ENCODE data around the gene B3GALNT1.
"Not testable (repeated sequence)": the region's sequence is repeated elsewhere in the genome, so short reads cannot be mapped to it uniquely, and the experiment has no call there.

The B3GALNT1 gene

DNA sequence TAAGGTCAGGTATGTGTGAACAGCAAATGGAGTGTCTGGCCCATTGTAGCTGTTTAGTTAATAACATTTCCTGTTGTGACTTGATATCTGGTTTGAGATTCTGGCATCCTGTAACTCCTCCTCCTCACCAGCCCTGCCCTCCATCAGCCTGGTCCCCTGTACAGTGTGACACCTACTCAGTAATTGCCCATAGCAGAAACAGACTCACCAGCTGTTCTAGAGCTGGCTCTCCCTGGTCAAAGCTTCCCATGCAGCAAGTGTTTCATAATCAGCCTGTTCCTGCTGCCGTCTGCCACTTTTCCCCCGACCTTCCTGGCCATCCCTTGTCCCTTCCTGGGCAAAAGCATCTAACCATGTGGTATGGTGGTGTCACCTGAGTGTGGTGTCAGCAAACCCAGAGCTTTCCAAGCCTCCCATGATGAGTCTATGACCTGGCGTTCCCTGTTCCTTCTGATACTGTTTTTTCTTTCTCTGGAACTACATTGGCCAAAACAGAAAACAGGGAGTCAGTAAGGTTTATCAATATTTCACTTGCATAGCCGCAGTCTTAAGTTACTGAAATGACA, 55.4 kb downstream of the B3GALNT1 start:
- Histone ChIP-seq H3K27me3 (ENCODE audit: control insufficient read depth, insufficient read depth, low read length) (no peaks in the 10 kb centered on the region), H3K27ac (ENCODE audit: low read length) (no peak overlapping the region), H3K9ac (ENCODE audit: low read length) (no peak overlapping the region), H3K4me3 (ENCODE audit: low read length) (no peak overlapping the region), H3K4me1 (ENCODE audit: control insufficient read depth, low read depth, low read length) (no peaks in the 10 kb centered on the region), H3K9me3 (ENCODE audit: control insufficient read depth, low read depth, low read length) (no peaks in the 10 kb centered on the region), H3K36me3 (ENCODE audit: control insufficient read depth, low read depth, low read length) (no peaks in the 10 kb centered on the region)

- H3K27ac ChIP-seq (ENCODE audit: low read length) = no peak overlapping the region
- H3K4me1 ChIP-seq (ENCODE audit: control insufficient read depth, low read depth, low read length) = no peaks in the 10 kb centered on the region
- no peaks in the 10 kb centered on the region for H3K9me3 ChIP-seq (ENCODE audit: control insufficient read depth, low read depth, low read length)
- no peak overlapping the region for H3K4me3 ChIP-seq (ENCODE audit: low read length)
- no peaks in the 10 kb centered on the region for H3K36me3 ChIP-seq (ENCODE audit: control insufficient read depth, low read depth, low read length)
- H3K9ac ChIP-seq (ENCODE audit: low read length) = no peak overlapping the region
- H3K27me3 ChIP-seq (ENCODE audit: control insufficient read depth, insufficient read depth, low read length) = no peaks in the 10 kb centered on the region
These were observed 61.7 kb downstream of the B3GALNT1 start for GRCh38 chr3:161043336-161044035.

- Histone ChIP-seq H3K27me3 (ENCODE audit: control insufficient read depth, insufficient read depth, low read length) (no peaks in the 10 kb centered on the region), H3K9me3 (ENCODE audit: control insufficient read depth, low read depth, low read length) (no peaks in the 10 kb centered on the region), H3K27ac (ENCODE audit: low read length) (no peak overlapping the region)
These were observed 63.1 kb downstream of the B3GALNT1 start for GRCh38 chr3:161042023-161042501.

DNA sequence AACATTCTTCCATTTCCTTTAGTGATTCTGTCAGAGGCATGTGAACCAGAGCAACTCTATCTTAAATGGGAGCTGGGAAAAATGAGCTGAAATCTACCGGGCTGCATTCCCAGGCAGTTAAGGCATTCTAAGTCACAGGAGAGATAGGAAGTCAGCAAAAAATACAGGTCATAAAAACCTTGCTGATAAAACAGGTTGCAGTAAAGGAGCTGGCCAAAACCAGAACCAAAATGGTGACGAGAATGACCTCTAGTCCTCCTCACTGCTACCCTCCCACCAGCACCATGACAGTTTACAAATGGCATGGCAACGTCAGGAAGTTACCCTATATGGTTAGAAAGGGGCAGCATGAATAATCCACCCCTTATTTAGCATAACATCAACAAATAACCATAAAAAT, 66.4 kb downstream of the B3GALNT1 start:
- Histone ChIP-seq H3K9ac (ENCODE audit: low read length) (no peak overlapping the region), H3K27me3 (ENCODE audit: control insufficient read depth, insufficient read depth, low read length) (no peaks in the 10 kb centered on the region), H3K27ac (ENCODE audit: low read length) (no peak overlapping the region), H3K9me3 (ENCODE audit: control insufficient read depth, low read depth, low read length) (no peaks in the 10 kb centered on the region), H3K36me3 (ENCODE audit: control insufficient read depth, low read depth, low read length) (no peaks in the 10 kb centered on the region), H3K4me1 (ENCODE audit: control insufficient read depth, low read depth, low read length) (no peaks in the 10 kb centered on the region), H3K4me3 (ENCODE audit: low read length) (no peak overlapping the region)

More at GRCh38 chr3:161042023-161042501, 63.1 kb downstream of the B3GALNT1 start:
- H3K4me1 ChIP-seq (ENCODE audit: control insufficient read depth, low read depth, low read length) = no peaks in the 10 kb centered on the region
- no peak overlapping the region for H3K9ac ChIP-seq (ENCODE audit: low read length)
- H3K4me3 ChIP-seq (ENCODE audit: low read length) = no peak overlapping the region
- H3K36me3 ChIP-seq (ENCODE audit: control insufficient read depth, low read depth, low read length) = no peaks in the 10 kb centered on the region

DNA sequence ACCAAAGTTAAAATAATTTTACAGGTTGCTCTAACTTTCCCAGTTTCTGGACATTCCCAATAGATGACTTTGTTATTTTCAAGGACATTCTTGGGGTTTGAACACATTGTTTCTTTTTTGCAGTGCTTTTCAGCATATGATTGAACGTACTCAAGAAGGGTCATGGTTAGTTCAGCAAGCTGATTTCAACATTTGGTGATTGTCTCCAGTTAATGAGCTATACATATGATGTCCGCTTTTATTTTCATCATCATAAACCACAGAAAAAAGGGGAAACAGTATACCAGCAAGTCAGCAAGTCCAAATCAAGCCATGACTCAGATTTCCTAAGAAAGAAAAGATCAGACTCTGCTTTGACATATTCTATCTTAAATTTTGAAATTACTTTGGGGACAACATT, 69.4 kb downstream of the B3GALNT1 start:
- no peaks in the 10 kb centered on the region for H3K9me3 ChIP-seq (ENCODE audit: control insufficient read depth, low read depth, low read length)
- H3K27ac ChIP-seq (ENCODE audit: low read length) = no peak overlapping the region
- H3K4me1 ChIP-seq (ENCODE audit: control insufficient read depth, low read depth, low read length) = no peaks in the 10 kb centered on the region
- H3K36me3 ChIP-seq (ENCODE audit: control insufficient read depth, low read depth, low read length) = no peaks in the 10 kb centered on the region
- no peak overlapping the region for H3K4me3 ChIP-seq (ENCODE audit: low read length)
- no peaks in the 10 kb centered on the region for H3K27me3 ChIP-seq (ENCODE audit: control insufficient read depth, insufficient read depth, low read length)
- H3K9ac ChIP-seq (ENCODE audit: low read length) = no peak overlapping the region

DNA sequence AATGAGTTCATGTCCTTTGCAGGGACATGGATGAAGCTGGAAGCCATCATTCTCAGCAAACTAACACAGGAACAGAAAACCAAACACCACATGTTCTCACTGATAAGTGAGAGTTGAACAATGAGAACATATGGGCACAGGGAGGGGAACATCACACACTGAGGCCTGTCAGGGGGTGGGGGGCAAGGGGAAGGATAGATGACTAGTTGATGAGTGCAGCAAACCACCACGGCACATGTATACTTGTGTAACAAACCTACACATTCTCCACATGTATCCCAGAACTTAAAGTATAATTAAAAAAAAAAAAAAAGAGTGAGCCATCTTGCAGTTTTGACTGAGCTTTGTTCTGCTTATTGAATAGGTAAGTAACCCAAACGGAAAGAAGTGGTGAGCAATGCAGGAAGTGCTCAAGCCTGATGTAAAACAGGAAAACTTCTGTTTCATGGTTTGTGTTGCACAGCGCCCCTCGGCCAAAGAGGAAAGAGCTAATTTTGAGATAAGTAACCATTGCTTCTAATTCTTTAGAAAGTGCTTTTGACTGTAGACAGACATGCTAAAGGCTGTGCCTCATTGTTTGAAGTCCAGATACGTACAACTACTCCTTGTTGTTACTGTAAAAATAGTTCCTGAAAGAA, 70.1 kb downstream of the B3GALNT1 start:
- not testable (repeated sequence) for H3K4me3 ChIP-seq (ENCODE audit: low read length); H3K36me3 ChIP-seq (ENCODE audit: control insufficient read depth, low read depth, low read length); H3K9me3 ChIP-seq (ENCODE audit: control insufficient read depth, low read depth, low read length); H3K27ac ChIP-seq (ENCODE audit: low read length); H3K27me3 ChIP-seq (ENCODE audit: control insufficient read depth, insufficient read depth, low read length); H3K4me1 ChIP-seq (ENCODE audit: control insufficient read depth, low read depth, low read length); H3K9ac ChIP-seq (ENCODE audit: low read length)
